IPS-20b (cell line): ENCODE results near the gene DMRT2.

Source experiments
- H3K27ac ChIP-seq: one replicate; pipeline ENCODE4 v1.5.1; 2013; ENCODE audit warnings: low read length
- H3K27me3 ChIP-seq: 2 replicates; pipeline ENCODE4 v1.6.1; 2013; ENCODE audit warnings: mild to moderate bottlenecking, low read length, inconsistent platforms; ENCODE audit not compliant: insufficient read depth
- H3K36me3 ChIP-seq: 2 replicates; pipeline ENCODE4 v1.6.1; 2013; ENCODE audit warnings: low read depth, mild to moderate bottlenecking, inconsistent platforms, low read length, moderate library complexity; ENCODE audit not compliant: insufficient read depth
- H3K4me1 ChIP-seq: 2 replicates; pipeline ENCODE4 v1.6.1; 2013; ENCODE audit warnings: mild to moderate bottlenecking, control low read depth, inconsistent platforms, low read length, moderate library complexity; ENCODE audit not compliant: insufficient read depth
- H3K4me3 ChIP-seq: 2 replicates; pipeline ENCODE4 v1.5.1; 2013; ENCODE audit warnings: mild to moderate bottlenecking, low read length, inconsistent platforms
- H3K9ac ChIP-seq: 2 replicates; pipeline ENCODE4 v1.6.1; 2013; ENCODE audit warnings: low read depth, mild to moderate bottlenecking, inconsistent platforms, low read length, moderate library complexity
- H3K9me3 ChIP-seq: 2 replicates; pipeline ENCODE4 v1.6.1; 2013; ENCODE audit warnings: mild to moderate bottlenecking, low read depth, low read length, inconsistent platforms; ENCODE audit not compliant: insufficient read depth

Gene DMRT2

DNA sequence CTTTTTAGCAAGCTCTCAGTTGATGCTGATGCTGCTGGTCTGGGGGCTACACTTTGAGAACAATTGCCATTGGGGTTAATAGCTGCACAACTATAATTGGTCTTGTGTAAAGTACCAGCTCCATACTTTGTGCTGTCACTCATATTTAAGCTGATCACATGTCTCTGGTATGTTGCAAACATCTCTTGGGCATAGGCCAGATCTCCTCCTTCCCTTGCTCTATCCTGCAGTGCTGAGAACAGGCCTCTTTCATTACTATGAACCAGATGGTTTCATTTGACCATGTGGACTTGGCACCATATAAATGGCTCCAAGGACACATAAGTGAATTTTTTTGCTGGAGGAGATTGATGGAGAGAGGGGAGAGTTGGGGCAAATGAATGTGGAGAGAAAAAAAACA, 48.4 kb downstream of the DMRT2 start:
- Histone ChIP-seq H3K4me1 (no peaks in the 10 kb centered on the region), H3K9me3 (no peaks in the 10 kb centered on the region), H3K36me3 (no peaks in the 10 kb centered on the region), H3K27ac (no peak overlapping the region), H3K4me3 (no peak overlapping the region), H3K27me3 (peaks cover 14% of the 10 kb centered on the region; the same call in 1 of the 2 replicates), H3K9ac (no peak overlapping the region)

- H3K27me3 ChIP-seq = peaks cover 14% of the 10 kb centered on the region; the same call in 1 of the 2 replicates
- H3K36me3 ChIP-seq = no peaks in the 10 kb centered on the region
- H3K27ac ChIP-seq = no peak overlapping the region
- H3K9ac ChIP-seq = no peak overlapping the region
- H3K9me3 ChIP-seq = no peaks in the 10 kb centered on the region
- no peak overlapping the region for H3K4me3 ChIP-seq
- H3K4me1 ChIP-seq = no peaks in the 10 kb centered on the region
Observed at GRCh38 chr9:1100201-1100600, 50.0 kb downstream of the DMRT2 start.

DNA sequence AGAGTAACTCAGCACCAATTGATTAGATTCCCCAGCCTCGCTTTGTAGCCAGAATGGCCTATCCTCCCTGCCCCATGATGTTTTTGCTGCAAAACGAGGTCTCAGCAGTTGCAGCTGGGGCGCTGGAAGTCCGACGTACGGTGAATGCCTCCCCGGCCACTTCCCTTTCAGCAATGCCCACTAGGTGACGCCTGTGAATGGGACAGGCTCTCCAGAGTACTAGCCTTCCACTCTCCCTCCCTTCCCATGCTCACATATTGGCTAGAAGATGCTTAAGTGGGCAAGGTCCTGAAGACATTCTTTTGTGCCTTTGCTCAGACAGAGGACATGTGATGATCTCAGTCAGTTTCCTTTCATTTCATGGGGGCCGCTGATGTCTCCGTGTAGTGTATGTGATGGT, 50.8 kb downstream of the DMRT2 start:
- Histone ChIP-seq H3K27ac (no peak overlapping the region), H3K27me3 (peaks cover 14% of the 10 kb centered on the region; the same call in 1 of the 2 replicates), H3K9me3 (no peaks in the 10 kb centered on the region; the same call in 1 of the 2 replicates)

GRCh38 chr9:1101846-1102641, 51.9 kb downstream of the DMRT2 start:
- Histone ChIP-seq H3K9me3 (no peaks in the 10 kb centered on the region; the same call in 1 of the 2 replicates), H3K4me1 (no peaks in the 10 kb centered on the region), H3K4me3 (no peak overlapping the region), H3K27me3 (peaks cover 14% of the 10 kb centered on the region; the same call in 1 of the 2 replicates), H3K9ac (no peak overlapping the region), H3K36me3 (no peaks in the 10 kb centered on the region), H3K27ac (no peak overlapping the region)

More for the DNA sequence above, 50.8 kb downstream of the DMRT2 start:
- no peaks in the 10 kb centered on the region for H3K4me1 ChIP-seq
- H3K9ac ChIP-seq = no peak overlapping the region
- H3K4me3 ChIP-seq = no peak overlapping the region
- no peaks in the 10 kb centered on the region for H3K36me3 ChIP-seq

- Histone ChIP-seq H3K27me3 (peaks cover 14% of the 10 kb centered on the region; the same call in 1 of the 2 replicates), H3K4me1 (no peaks in the 10 kb centered on the region), H3K9me3 (no peaks in the 10 kb centered on the region; the same call in 1 of the 2 replicates), H3K27ac (no peak overlapping the region), H3K36me3 (no peaks in the 10 kb centered on the region), H3K9ac (no peak overlapping the region), H3K4me3 (no peak overlapping the region)
Observed at GRCh38 chr9:1102642-1102970, 52.4 kb downstream of the DMRT2 start.
